H9 (cell line): Measurements from ENCODE around the gene SRRM3. TPM values are rescaled to one million over a fixed set of nuclear protein-coding genes. Genes with fewer than 3 reads are reported as not detected.
A peak's percentile ranks its signal among the peaks of the same experiment; 100 is the strongest.

Experiments
- DNase-seq: peaks from one replicate; pipeline ENCODE4 v3.0.0-alpha.2; 2017
- H2AFZ ChIP-seq: one replicate; pipeline ENCODE4 v1.6.1; 2013; ENCODE audit warnings: mild to moderate bottlenecking, low read length, control low read depth, moderate library complexity
- H2AK5ac ChIP-seq: 2 replicates; pipeline ENCODE4 v1.6.1; 2013; ENCODE audit warnings: low read length, control low read depth, mixed read lengths; ENCODE audit not compliant: insufficient read length
- H2BK120ac ChIP-seq: one replicate; pipeline ENCODE4 v1.6.1; 2013; ENCODE audit warnings: low read depth, mild to moderate bottlenecking, low read length, control low read depth, inconsistent platforms; ENCODE audit not compliant: poor library complexity, severe bottlenecking
- H2BK12ac ChIP-seq: 2 replicates; pipeline ENCODE4 v1.6.1; 2013; ENCODE audit warnings: low read length, control low read depth, mixed read lengths, low read depth; ENCODE audit not compliant: insufficient read length
- H2BK15ac ChIP-seq: 2 replicates; pipeline ENCODE4 v1.6.1; 2013; ENCODE audit warnings: low read depth, low read length, control low read depth
- H2BK20ac ChIP-seq: one replicate; pipeline ENCODE4 v1.6.1; 2013; ENCODE audit warnings: low read depth, mild to moderate bottlenecking, low read length, control low read depth, inconsistent platforms; ENCODE audit not compliant: poor library complexity, severe bottlenecking
- H2BK5ac ChIP-seq: 2 replicates; pipeline ENCODE4 v1.6.1; 2013; ENCODE audit warnings: low read length, control low read depth, mixed read lengths; ENCODE audit not compliant: insufficient read length
- H3K14ac ChIP-seq: 2 replicates; pipeline ENCODE4 v1.6.1; 2013; ENCODE audit warnings: low read length, control low read depth; ENCODE audit not compliant: insufficient read depth
- H3K18ac ChIP-seq: 2 replicates; pipeline ENCODE4 v1.6.1; 2013; ENCODE audit warnings: low read depth, mild to moderate bottlenecking, mixed read lengths, low read length, control low read depth; ENCODE audit not compliant: insufficient read length
- H3K23ac ChIP-seq: 2 replicates; pipeline ENCODE4 v1.6.1; 2013; ENCODE audit warnings: low read length, control low read depth, mixed read lengths, low read depth; ENCODE audit not compliant: insufficient read length
- H3K23me2 ChIP-seq: 2 replicates; pipeline ENCODE4 v1.6.1; 2013; ENCODE audit warnings: low read depth, mild to moderate bottlenecking, mixed read lengths, low read length, control low read depth; ENCODE audit not compliant: insufficient read length, poor library complexity, severe bottlenecking
- H3K27ac ChIP-seq: 2 replicates; pipeline ENCODE4 v1.5.1; 2013; ENCODE audit warnings: low read length, control low read depth, mixed read lengths, low read depth; ENCODE audit not compliant: insufficient read length
- H3K27me3 ChIP-seq: 2 replicates; pipeline ENCODE4 v1.6.1; 2013; ENCODE audit warnings: low read length, control low read depth, inconsistent platforms; ENCODE audit not compliant: insufficient read depth
- H3K4ac ChIP-seq: 2 replicates; pipeline ENCODE4 v1.6.1; 2013; ENCODE audit warnings: low read depth, mild to moderate bottlenecking, control low read depth, inconsistent platforms, low read length, moderate library complexity
- H3K4me1 ChIP-seq: 2 replicates; pipeline ENCODE4 v1.6.1; 2013; ENCODE audit warnings: low read length, control low read depth, inconsistent platforms; ENCODE audit not compliant: insufficient read depth
- H3K4me2 ChIP-seq: 2 replicates; pipeline ENCODE4 v1.6.1; 2013; ENCODE audit warnings: low read length, control low read depth, mixed read lengths; ENCODE audit not compliant: insufficient read length, insufficient read depth
- H3K56ac ChIP-seq: 2 replicates; pipeline ENCODE4 v1.6.1; 2013; ENCODE audit warnings: low read depth, mild to moderate bottlenecking, mixed read lengths, low read length, control low read depth; ENCODE audit not compliant: insufficient read length
- H3K79me1 ChIP-seq: 2 replicates; pipeline ENCODE4 v1.6.1; 2013; ENCODE audit warnings: low read depth, mild to moderate bottlenecking, moderate library complexity, low read length, control low read depth, inconsistent platforms; ENCODE audit not compliant: insufficient read depth, poor library complexity, severe bottlenecking
- H3K79me2 ChIP-seq: 2 replicates; pipeline ENCODE4 v1.6.1; 2013; ENCODE audit warnings: low read length, control low read depth, inconsistent platforms; ENCODE audit not compliant: insufficient read depth
- H3K9ac ChIP-seq: 2 replicates; pipeline ENCODE4 v1.6.1; 2013; ENCODE audit warnings: low read length, control low read depth, mixed read lengths; ENCODE audit not compliant: insufficient read length; ENCODE audit errors: extremely low read depth
- H3K9me3 ChIP-seq: one replicate; pipeline ENCODE4 v1.6.1; 2013; ENCODE audit warnings: low read depth, low read length, inconsistent platforms; ENCODE audit not compliant: control insufficient read depth
- H3T11ph ChIP-seq: one replicate; pipeline ENCODE4 v1.6.1; 2013; ENCODE audit warnings: mild to moderate bottlenecking, low read length, control low read depth, inconsistent platforms
- H4K20me1 ChIP-seq: one replicate; pipeline ENCODE4 v1.6.1; 2013; ENCODE audit not compliant: control insufficient read depth, insufficient read length, insufficient read depth
- H4K5ac ChIP-seq: 2 replicates; pipeline ENCODE4 v1.6.1; 2013; ENCODE audit warnings: low read depth, mild to moderate bottlenecking, mixed read lengths, low read length, control low read depth; ENCODE audit not compliant: insufficient read length
- H4K8ac ChIP-seq: replicated peaks from 2 replicates; pipeline ENCODE4 v1.6.1; 2013; ENCODE audit warnings: low read length, control low read depth, mixed read lengths, low read depth; ENCODE audit not compliant: insufficient read length
- H4K91ac ChIP-seq: 2 replicates; pipeline ENCODE4 v1.6.1; 2013; ENCODE audit warnings: low read depth, mild to moderate bottlenecking, moderate library complexity, mixed read lengths, low read length, control low read depth; ENCODE audit not compliant: insufficient read length
- H3K27ac Mint-ChIP-seq, 3 experiments: 2 replicates in 2 of 3; 3 replicates in 1 of 3; pipeline ENCODE4 v1.8.0; 2020 to 2021; ENCODE audit warnings: mixed read lengths in 3 of 3, mild to moderate bottlenecking in 1 of 3, moderate library complexity in 1 of 3
- H3K27me3 Mint-ChIP-seq: 2 replicates; pipeline ENCODE4 v1.8.0; 2021; ENCODE audit warnings: low read depth, mild to moderate bottlenecking, moderate library complexity, mixed read lengths
- H3K36me3 Mint-ChIP-seq, 3 experiments: 2 replicates in 2 of 3; 3 replicates in 1 of 3; pipeline ENCODE4 v1.8.0; 2020 to 2021; ENCODE audit warnings: low read depth in 3 of 3, mixed read lengths in 3 of 3; ENCODE audit not compliant: insufficient read depth in 1 of 3
- H3K4me1 Mint-ChIP-seq, 2 experiments: 2 replicates each; pipeline ENCODE4 v1.8.0; 2020; ENCODE audit warnings: mixed read lengths in 2 of 2
- H3K4me3 Mint-ChIP-seq, 2 experiments: 2 replicates in 1 of 2; 3 replicates in 1 of 2; pipeline ENCODE4 v1.8.0; 2020 to 2021; ENCODE audit warnings: mild to moderate bottlenecking in 2 of 2, mixed read lengths in 2 of 2, moderate library complexity in 1 of 2
- H3K9me3 Mint-ChIP-seq, 2 experiments: 2 replicates in 1 of 2; 3 replicates in 1 of 2; pipeline ENCODE4 v1.8.0; 2020; ENCODE audit warnings: mild to moderate bottlenecking in 2 of 2, mixed read lengths in 2 of 2, moderate library complexity in 1 of 2
- CTCF ChIP-seq: fragments of 200-600 bp; sonication (generic); conservative IDR thresholded peaks from 3 replicates; pipeline ENCODE4 v1.8.0; 2021; ENCODE audit warnings: antibody characterized with exemption, mild to moderate bottlenecking
- WGBS: extraction: QIAGEN DNeasy Blood & Tissue Kit; methylation state at CpG from one replicate; pipeline ENCODE4 v1.1.7; 2013; ENCODE audit warnings: missing lambda C conversion rate, low lambda C conversion rate, mixed read lengths; ENCODE audit not compliant: insufficient read length; ENCODE audit errors: extremely low coverage; 5-methylcytosine and 5-hydroxymethylcytosine counted together
- total RNA-seq: library from RNA; stranded (reverse); gene quantifications from 2 replicates; pipeline ENCODE4 v1.2.1, GENCODE V29; 2021

SRRM3 gene
- total RNA-seq, 1 experiment from 2014 or later = 11.0 TPM

- H2AFZ ChIP-seq = no peak overlapping the region
- no peak overlapping the region for H2BK120ac ChIP-seq
- H2AK5ac ChIP-seq = no peak overlapping the region
- no peak overlapping the region for H2BK20ac ChIP-seq
- TF ChIP-seq CTCF = no peak
- no peak overlapping the region for H4K5ac ChIP-seq
- no peak for DNase-seq
- H3K27me3 ChIP-seq = no peaks in the 10 kb centered on the region
- peaks cover 5% of the 10 kb centered on the region for H3K23me2 ChIP-seq
- Mint-ChIP-seq H3K9me3 (no peaks in the 10 kb centered on the region; a peak in 2 of 5 replicates), H3K27ac (peak overlapping the region; percentile 62 to 92 (median 86); a peak in 6 of 7 replicates), H3K27me3 (peaks cover 6% of the 10 kb centered on the region), H3K4me3 (peak overlapping the region; percentile 55 to 74), H3K36me3 (no peaks in the 10 kb centered on the region), H3K4me1 (peaks cover 55 to 66% of the 10 kb centered on the region in 2 experiments)
- H3T11ph ChIP-seq = no peak overlapping the region
- no peak overlapping the region for H3K9ac ChIP-seq
- peak overlapping the region; percentile 83 for H3K4me2 ChIP-seq
- no peaks in the 10 kb centered on the region for H3K79me2 ChIP-seq
- no peak overlapping the region for H4K91ac ChIP-seq
- no peaks in the 10 kb centered on the region for H4K20me1 ChIP-seq
- H4K8ac ChIP-seq = no peak overlapping the region
- no peaks in the 10 kb centered on the region for H3K9me3 ChIP-seq
- H3K14ac ChIP-seq = no peak overlapping the region
- H3K4me1 ChIP-seq = peaks cover 20% of the 10 kb centered on the region
- H2BK12ac ChIP-seq = no peak overlapping the region
- no peak overlapping the region for H2BK15ac ChIP-seq
- no peak overlapping the region for H3K27ac ChIP-seq
- peak overlapping the region; percentile 75 for H3K18ac ChIP-seq
- WGBS = no CpG with 5 or more reads among the region's 4 CpGs
- no peaks in the 10 kb centered on the region for H3K79me1 ChIP-seq
- no peak overlapping the region for H2BK5ac ChIP-seq
- H3K4ac ChIP-seq = no peak overlapping the region; the same call in 1 of the 2 replicates
- no peak overlapping the region for H3K56ac ChIP-seq
- H3K23ac ChIP-seq = no peak overlapping the region
Observed at GRCh38 chr7:76234282-76234584, 32.5 kb downstream of the SRRM3 start.
